Progenitor cell of endocrine pancreas (in vitro differentiated cells): ENCODE measurements around the gene SULT1A1. TPM values are rescaled to one million over a fixed set of nuclear protein-coding genes. Genes with fewer than 3 reads are reported as not detected.

Experiments
- DNase-seq: peaks from one replicate; pipeline ENCODE4 v3.0.0; 2021; ENCODE audit warnings: low spot score; ENCODE audit not compliant: unreplicated experiment
- H3K27ac Mint-ChIP-seq: 2 replicates; pipeline ENCODE4 v1.8.0; 2021; ENCODE audit warnings: mild to moderate bottlenecking, moderate library complexity, mixed read lengths
- H3K27me3 Mint-ChIP-seq: 2 replicates; pipeline ENCODE4 v1.8.0; 2021; ENCODE audit warnings: mixed read lengths
- H3K36me3 Mint-ChIP-seq: 2 replicates; pipeline ENCODE4 v1.8.0; 2022; ENCODE audit warnings: mixed read lengths; ENCODE audit not compliant: insufficient read depth
- H3K4me1 Mint-ChIP-seq: 2 replicates; pipeline ENCODE4 v1.8.0; 2021; ENCODE audit warnings: low read depth, mixed read lengths
- H3K4me3 Mint-ChIP-seq: 2 replicates; pipeline ENCODE4 v1.8.0; 2021; ENCODE audit warnings: low read depth, mild to moderate bottlenecking, moderate library complexity, mixed read lengths
- H3K9me3 Mint-ChIP-seq: 2 replicates; pipeline ENCODE4 v1.8.0; 2021; ENCODE audit warnings: low read depth, mixed read lengths
- total RNA-seq: library from RNA; stranded (reverse); gene quantifications from 2 replicates; pipeline ENCODE4 v1.2.1, GENCODE V29; 2021
- TF ChIP-seq, protein P1 (sequence below): fragments of 200-600 bp; sonication (generic); IDR thresholded peaks from one replicate; pipeline ENCODE4 v1.5.0; 2021; ENCODE audit warnings: antibody characterized with exemption, mild to moderate bottlenecking; ENCODE audit not compliant: unreplicated experiment

Gene SULT1A1
- total RNA-seq, 1 donor from 2014 or later: 20.9 TPM

DNA sequence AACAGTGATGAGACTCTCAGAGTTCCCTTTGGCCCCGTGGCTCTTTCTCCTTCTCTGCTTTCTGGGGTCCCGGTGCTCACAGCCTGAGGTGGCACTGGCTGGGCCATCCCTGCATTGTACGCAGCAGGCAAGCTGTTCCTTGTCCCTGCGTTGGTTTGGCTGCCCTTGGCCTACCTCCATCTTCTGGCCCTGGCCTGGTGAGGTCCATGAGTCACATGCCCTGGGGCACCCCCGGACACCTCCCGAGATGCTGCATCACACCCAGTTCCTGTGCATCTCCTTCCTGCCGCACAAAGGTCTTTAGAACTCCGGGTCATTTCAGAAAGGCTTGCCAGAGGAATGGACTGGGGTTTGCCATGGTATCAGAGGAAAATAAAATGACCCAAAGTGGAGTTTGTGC lies 22.5 kb downstream of the SULT1A1 start:
- Mint-ChIP-seq H3K4me1 (no peaks in the 10 kb centered on the region), H3K27me3 (no peaks in the 10 kb centered on the region), H3K27ac (no peak overlapping the region), H3K9me3 (no peaks in the 10 kb centered on the region), H3K4me3 (no peak overlapping the region), H3K36me3 (peaks cover 26% of the 10 kb centered on the region)
- TF ChIP-seq, protein P1, sequence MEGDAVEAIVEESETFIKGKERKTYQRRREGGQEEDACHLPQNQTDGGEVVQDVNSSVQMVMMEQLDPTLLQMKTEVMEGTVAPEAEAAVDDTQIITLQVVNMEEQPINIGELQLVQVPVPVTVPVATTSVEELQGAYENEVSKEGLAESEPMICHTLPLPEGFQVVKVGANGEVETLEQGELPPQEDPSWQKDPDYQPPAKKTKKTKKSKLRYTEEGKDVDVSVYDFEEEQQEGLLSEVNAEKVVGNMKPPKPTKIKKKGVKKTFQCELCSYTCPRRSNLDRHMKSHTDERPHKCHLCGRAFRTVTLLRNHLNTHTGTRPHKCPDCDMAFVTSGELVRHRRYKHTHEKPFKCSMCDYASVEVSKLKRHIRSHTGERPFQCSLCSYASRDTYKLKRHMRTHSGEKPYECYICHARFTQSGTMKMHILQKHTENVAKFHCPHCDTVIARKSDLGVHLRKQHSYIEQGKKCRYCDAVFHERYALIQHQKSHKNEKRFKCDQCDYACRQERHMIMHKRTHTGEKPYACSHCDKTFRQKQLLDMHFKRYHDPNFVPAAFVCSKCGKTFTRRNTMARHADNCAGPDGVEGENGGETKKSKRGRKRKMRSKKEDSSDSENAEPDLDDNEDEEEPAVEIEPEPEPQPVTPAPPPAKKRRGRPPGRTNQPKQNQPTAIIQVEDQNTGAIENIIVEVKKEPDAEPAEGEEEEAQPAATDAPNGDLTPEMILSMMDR: no peak
- DNase-seq: no peak

- no peak overlapping the region for H3K27ac Mint-ChIP-seq
- no peaks in the 10 kb centered on the region for H3K4me1 Mint-ChIP-seq
- DNase-seq: no peak
- no peak overlapping the region for H3K4me3 Mint-ChIP-seq
- no peaks in the 10 kb centered on the region for H3K9me3 Mint-ChIP-seq
- H3K36me3 Mint-ChIP-seq: peaks cover 28% of the 10 kb centered on the region
- no peaks in the 10 kb centered on the region for H3K27me3 Mint-ChIP-seq
- TF ChIP-seq, protein P1: no peak
Observed at GRCh38 chr16:28586466-28586865, 23.4 kb downstream of the SULT1A1 start.

GRCh38 chr16:28585674-28586073 lies 24.2 kb downstream of the SULT1A1 start:
- no peak for DNase-seq

GRCh38 chr16:28580726-28581315 lies 29.0 kb downstream of the SULT1A1 start:
- Mint-ChIP-seq H3K4me3 (no peak overlapping the region), H3K4me1 (no peaks in the 10 kb centered on the region), H3K27ac (no peak overlapping the region), H3K9me3 (no peaks in the 10 kb centered on the region), H3K36me3 (peaks cover 24% of the 10 kb centered on the region), H3K27me3 (no peaks in the 10 kb centered on the region)
- DNase-seq: no peak
- TF ChIP-seq, protein P1: no peak

More at GRCh38 chr16:28585674-28586073, 24.2 kb downstream of the SULT1A1 start:
- Mint-ChIP-seq H3K9me3 (no peaks in the 10 kb centered on the region), H3K27me3 (no peaks in the 10 kb centered on the region), H3K27ac (no peak overlapping the region), H3K4me3 (no peak overlapping the region), H3K4me1 (no peaks in the 10 kb centered on the region), H3K36me3 (peaks cover 27% of the 10 kb centered on the region)
- TF ChIP-seq, protein P1: no peak

DNA sequence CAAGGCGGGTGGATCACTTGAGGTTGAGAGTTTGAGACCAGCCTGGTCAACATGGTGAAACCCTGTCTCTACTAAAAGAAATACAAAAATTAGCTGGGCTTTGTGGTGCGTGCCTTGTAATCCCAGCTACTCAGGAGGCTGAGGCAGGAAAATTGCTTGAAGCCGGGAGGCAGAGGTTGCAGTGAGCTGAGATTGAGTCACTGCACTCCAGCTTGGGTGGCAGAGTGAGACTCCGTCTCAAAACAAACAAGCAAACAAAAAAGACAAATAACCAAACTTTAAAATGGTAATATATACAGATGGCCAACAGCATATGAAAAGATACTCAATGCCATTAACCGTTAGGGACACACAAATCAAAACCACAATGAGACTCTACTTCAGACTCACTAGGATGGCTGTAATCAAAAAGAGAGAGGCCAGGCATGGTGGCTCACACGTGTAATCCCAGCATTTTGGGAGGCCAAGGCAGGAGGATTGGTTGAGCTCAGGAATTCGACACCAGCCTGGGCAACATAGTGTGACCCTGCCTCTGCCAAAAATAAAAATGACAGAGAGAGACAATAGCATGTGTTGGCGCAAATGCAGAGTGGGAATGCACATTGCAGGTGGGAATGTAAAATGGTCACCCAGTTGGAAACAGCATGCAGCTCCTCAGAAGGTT lies 34.3 kb downstream of the SULT1A1 start:
- H3K4me1 Mint-ChIP-seq: peaks cover 2% of the 10 kb centered on the region
- no peak overlapping the region for H3K4me3 Mint-ChIP-seq
- no peak overlapping the region for H3K27ac Mint-ChIP-seq
- H3K27me3 Mint-ChIP-seq: no peaks in the 10 kb centered on the region
- H3K9me3 Mint-ChIP-seq: no peaks in the 10 kb centered on the region
- TF ChIP-seq, protein P1: no peak
- peaks cover 8% of the 10 kb centered on the region for H3K36me3 Mint-ChIP-seq
- no peak for DNase-seq
